A549 treated with AZD9567 at 1 μM for 4 hours (cell line): ENCODE data around the gene ZNF513. TPM values are rescaled to one million over a fixed set of nuclear protein-coding genes. Genes with fewer than 3 reads are reported as not detected.

Source experiments
- total RNA-seq: library from RNA; stranded (reverse); fragments of 200-300 nt; extraction: Qiagen RNA extraction; gene quantifications from 5 replicates; pipeline ENCODE4 v1.2.3, GENCODE V29; 2022; ENCODE audit not compliant: insufficient read depth

ZNF513 gene
- 9.2 to 14.1 TPM (median 14.0 TPM) in 5 replicates for total RNA-seq

GRCh38 chr2:27380626-27381545 lies at the start of gene ZNF513:
Gene ZNF513, minus strand, starts transcription at chr2:27380734. Its CDS starts 208 bp downstream, at chr2:27380526.

GRCh38 chr2:27428213-27428977 lies 47.9 kb upstream of the ZNF513 start, which contains the start of gene NRBP1:
Gene NRBP1, plus strand, starts transcription at chr2:27428631. Its CDS starts 4,643 bp downstream, at chr2:27433274.

GRCh38 chr2:27409321-27410073 lies 29.0 kb upstream of the ZNF513 start, which contains the start of gene PPM1G:
Gene PPM1G, minus strand, starts transcription at chr2:27409591. Its CDS starts 169 bp downstream, at chr2:27409422.

GRCh38 chr2:27370026-27370815 lies 10.3 kb downstream of the ZNF513 start, which contains the start of the genes EIF2B4 and SNX17:
Gene EIF2B4, minus strand, starts transcription at chr2:27370338. Its CDS starts 24 bp downstream, at chr2:27370314.
Gene SNX17, plus strand, starts transcription at chr2:27370616. Its CDS starts 128 bp downstream, at chr2:27370744.

GRCh38 chr2:27356382-27357181 lies 24.0 kb downstream of the ZNF513 start, which contains the start of gene GTF3C2:
Gene GTF3C2, minus strand, starts transcription at chr2:27356764. Its CDS starts 13,210 bp downstream, at chr2:27343554.

Other genes with a start within 250 kb of the ZNF513 start
- gene PREB, start 246.1 kb downstream of the ZNF513 start, total RNA-seq, result 55.1 to 67.4 TPM (median 61.0 TPM) in 5 replicates
- gene PRR30, start 241.3 kb downstream of the ZNF513 start, total RNA-seq, result not detected in 5 replicates
- not detected in 5 replicates for gene TCF23, start 231.7 kb downstream of the ZNF513 start, total RNA-seq
- gene ATRAID, start 168.7 kb downstream of the ZNF513 start, total RNA-seq, result 166 to 218 TPM (median 213 TPM) in 5 replicates
- 63.5 to 78.6 TPM (median 67.4 TPM) in 5 replicates for gene SLC5A6, start 168.5 kb downstream of the ZNF513 start, total RNA-seq
- 59.2 to 74.0 TPM (median 63.1 TPM) in 5 replicates for gene CAD, start 163.4 kb downstream of the ZNF513 start, total RNA-seq
- gene SLC30A3, start 117.7 kb downstream of the ZNF513 start, total RNA-seq, result 4.2 to 9.5 TPM (median 4.2 TPM) in 5 replicates
- not detected in 5 replicates for gene DNAJC5G, start 105.3 kb downstream of the ZNF513 start, total RNA-seq
- gene TRIM54, start 98.3 kb downstream of the ZNF513 start, total RNA-seq, result 0.40 to 0.74 TPM (median 0.46 TPM) in 4 of 5 replicates, not detected in the other
- gene UCN, start 72.3 kb downstream of the ZNF513 start, total RNA-seq, result 1.8 to 2.9 TPM (median 2.0 TPM) in 4 of 5 replicates, not detected in the other
- gene MPV17, start 57.6 kb downstream of the ZNF513 start, total RNA-seq, result 64.5 to 91.0 TPM (median 82.5 TPM) in 5 replicates
- gene GTF3C2, start 24.0 kb downstream of the ZNF513 start, total RNA-seq, result 54.5 to 59.0 TPM (median 57.4 TPM) in 5 replicates
- 42.9 to 63.8 TPM (median 59.4 TPM) in 5 replicates for gene EIF2B4, start 10.4 kb downstream of the ZNF513 start, total RNA-seq
- 138 to 151 TPM (median 144 TPM) in 5 replicates for gene SNX17, start 10.1 kb downstream of the ZNF513 start, total RNA-seq
- 144 to 166 TPM (median 165 TPM) in 5 replicates for gene PPM1G, start 28.9 kb upstream of the ZNF513 start, total RNA-seq
- gene NRBP1, start 47.9 kb upstream of the ZNF513 start, total RNA-seq, result 134 to 146 TPM (median 142 TPM) in 5 replicates
- 0.53 to 1.2 TPM (median 0.83 TPM) in 4 of 5 replicates, not detected in the other for gene KRTCAP3, start 61.6 kb upstream of the ZNF513 start, total RNA-seq
- gene IFT172, start 109.0 kb upstream of the ZNF513 start, total RNA-seq, result 7.8 to 10.0 TPM (median 7.9 TPM) in 5 replicates
- gene FNDC4, start 114.5 kb upstream of the ZNF513 start, total RNA-seq, result 3.3 to 4.7 TPM (median 4.0 TPM) in 5 replicates
- 0.10 to 0.25 TPM (median 0.17 TPM) in 4 of 5 replicates, not detected in the other for gene GCKR, start 116.1 kb upstream of the ZNF513 start, total RNA-seq
- 13.3 to 18.5 TPM (median 16.4 TPM) in 5 replicates for gene ZNF512, start 202.3 kb upstream of the ZNF513 start, total RNA-seq
- gene CCDC121, start 248.3 kb upstream of the ZNF513 start, total RNA-seq, result 2.4 to 4.3 TPM (median 3.7 TPM) in 5 replicates
- 54.4 to 67.7 TPM (median 55.9 TPM) in 5 replicates for gene GPN1, start 248.3 kb upstream of the ZNF513 start, total RNA-seq